Measurements from ENCODE around the gene GJB4.

GJB4 gene

DNA sequence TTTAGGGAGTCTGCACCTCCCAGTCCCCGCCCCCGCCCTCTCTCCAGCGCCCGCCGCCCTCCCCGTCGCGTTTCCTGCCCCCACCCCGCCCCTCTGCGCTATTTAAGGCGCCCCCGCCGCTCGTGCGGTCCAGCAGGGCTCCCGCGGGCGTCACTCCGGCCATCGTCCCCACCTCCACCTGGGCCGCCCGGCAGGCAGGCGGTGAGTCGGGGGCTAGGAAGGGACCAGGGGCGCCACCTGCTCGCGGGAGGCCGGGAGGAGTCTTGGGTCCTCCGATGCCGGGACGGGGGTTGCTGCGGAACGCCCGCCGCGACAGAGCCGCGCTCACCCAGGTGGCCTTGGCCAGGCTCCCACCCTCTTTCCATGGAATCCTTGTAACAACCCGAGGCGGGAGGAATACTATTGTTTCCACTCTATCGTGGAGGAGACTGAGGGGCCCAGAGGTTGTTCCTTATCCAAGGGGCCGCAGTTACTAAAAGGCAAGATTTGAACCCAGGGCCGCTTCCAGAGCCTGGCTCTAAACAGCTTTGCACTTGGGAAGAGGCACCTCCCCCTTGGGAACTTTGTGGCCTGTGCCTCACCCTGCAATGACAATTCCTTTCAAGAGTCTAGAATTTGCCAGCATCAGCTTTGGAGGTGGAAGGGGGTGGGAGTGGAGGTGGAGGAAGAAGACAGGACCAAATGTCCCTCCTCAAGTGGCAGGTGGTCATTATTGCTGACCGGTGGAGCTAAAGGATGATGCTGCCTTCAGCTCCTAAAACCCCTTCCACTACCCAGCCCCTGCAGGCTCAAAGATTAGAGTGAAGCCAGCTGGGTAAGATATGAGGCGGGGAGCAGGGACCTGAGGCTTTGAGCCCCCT, 33.6 kb downstream of the GJB4 start, which contains the start of gene GJA4:
Gene GJA4, plus strand, starts transcription at position 132 of the 860 bp plus-strand sequence. CDS start 1,215 bp downstream, outside the sequence.
- DNase-seq (ENCODE audit: extremely low read depth, low read depth), result no peak
- TF ChIP-seq, protein P1, sequence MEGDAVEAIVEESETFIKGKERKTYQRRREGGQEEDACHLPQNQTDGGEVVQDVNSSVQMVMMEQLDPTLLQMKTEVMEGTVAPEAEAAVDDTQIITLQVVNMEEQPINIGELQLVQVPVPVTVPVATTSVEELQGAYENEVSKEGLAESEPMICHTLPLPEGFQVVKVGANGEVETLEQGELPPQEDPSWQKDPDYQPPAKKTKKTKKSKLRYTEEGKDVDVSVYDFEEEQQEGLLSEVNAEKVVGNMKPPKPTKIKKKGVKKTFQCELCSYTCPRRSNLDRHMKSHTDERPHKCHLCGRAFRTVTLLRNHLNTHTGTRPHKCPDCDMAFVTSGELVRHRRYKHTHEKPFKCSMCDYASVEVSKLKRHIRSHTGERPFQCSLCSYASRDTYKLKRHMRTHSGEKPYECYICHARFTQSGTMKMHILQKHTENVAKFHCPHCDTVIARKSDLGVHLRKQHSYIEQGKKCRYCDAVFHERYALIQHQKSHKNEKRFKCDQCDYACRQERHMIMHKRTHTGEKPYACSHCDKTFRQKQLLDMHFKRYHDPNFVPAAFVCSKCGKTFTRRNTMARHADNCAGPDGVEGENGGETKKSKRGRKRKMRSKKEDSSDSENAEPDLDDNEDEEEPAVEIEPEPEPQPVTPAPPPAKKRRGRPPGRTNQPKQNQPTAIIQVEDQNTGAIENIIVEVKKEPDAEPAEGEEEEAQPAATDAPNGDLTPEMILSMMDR (IDR thresholded peaks at IDR 0.05; ENCODE audit: low read depth, low read length), result no peak

- TF ChIP-seq, protein P1 (IDR thresholded peaks at IDR 0.05; ENCODE audit: low read depth, low read length), result no peak
- DNase-seq (ENCODE audit: extremely low read depth, low read depth), result no peak
Observed at GRCh38 chr1:34794001-34794789, 34.7 kb downstream of the GJB4 start.

- TF ChIP-seq, protein P1 (IDR thresholded peaks at IDR 0.05; ENCODE audit: low read depth, low read length), result no peak
- no peak for DNase-seq (ENCODE audit: extremely low read depth, low read depth)
Observed at GRCh38 chr1:34794790-34795180, 35.2 kb downstream of the GJB4 start.

DNA sequence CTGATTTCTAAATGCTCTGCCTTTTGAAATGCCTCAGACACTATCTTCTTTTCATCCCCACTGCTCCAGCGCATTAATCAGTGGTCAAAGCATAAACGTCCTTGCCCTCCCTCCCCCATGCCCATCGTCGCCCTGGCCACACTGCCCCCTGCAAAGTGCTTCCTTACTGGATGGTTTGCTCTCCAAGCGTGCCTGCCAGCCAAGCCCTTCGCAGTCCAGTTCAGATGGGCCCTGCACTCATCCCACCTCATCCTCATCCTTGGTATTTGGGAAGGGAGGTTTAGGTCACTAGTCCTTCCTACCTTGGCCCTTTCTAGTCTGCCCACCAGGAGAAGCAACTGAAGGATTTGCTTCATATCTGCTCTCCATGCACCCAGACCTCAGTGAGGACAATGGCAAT, 36.4 kb downstream of the GJB4 start:
- no peak for DNase-seq (ENCODE audit: extremely low read depth, low read depth)
- TF ChIP-seq, protein P1 (IDR thresholded peaks at IDR 0.05; ENCODE audit: low read depth, low read length), result no peak

- DNase-seq (ENCODE audit: extremely low read depth, low read depth), result no peak
Observed at GRCh38 chr1:34796990-34797389, 37.5 kb downstream of the GJB4 start.

GRCh38 chr1:34800214-34800613, 40.7 kb downstream of the GJB4 start:
- DNase-seq (ENCODE audit: extremely low read depth, low read depth), result no peak

More at GRCh38 chr1:34796990-34797389, 37.5 kb downstream of the GJB4 start:
- TF ChIP-seq, protein P1 (IDR thresholded peaks at IDR 0.05; ENCODE audit: low read depth, low read length), result no peak

More at GRCh38 chr1:34800214-34800613, 40.7 kb downstream of the GJB4 start:
- TF ChIP-seq, protein P1 (IDR thresholded peaks at IDR 0.05; ENCODE audit: low read depth, low read length), result no peak

All from AG09319 (cell line).